Measurements from ENCODE around the gene COQ5. TPM values are rescaled to one million over a fixed set of nuclear protein-coding genes. Genes with fewer than 3 reads are reported as not detected.
A peak's percentile ranks its signal among the peaks of the same experiment; 100 is the strongest.
"Not testable (repeated sequence)": the region's sequence is repeated elsewhere in the genome, so short reads cannot be mapped to it uniquely, and the experiment has no call there.

The COQ5 gene
- total RNA-seq, 1 donor from 2014 or later, result 25.3 TPM

- DNase-seq (ENCODE audit: low spot score in 2 of 2); FAIRE-seq: not testable (repeated sequence)
These were observed 1.4 kb upstream of the COQ5 start for GRCh38 chr12:120530418-120530761.

GRCh38 chr12:120529641-120530417 lies 871 bp upstream of the COQ5 start:
- no peak for FAIRE-seq

GRCh38 chr12:120522568-120522967 lies 6.4 kb downstream of the COQ5 start:
- FAIRE-seq (no peak), DNase-seq (ENCODE audit: low spot score in 2 of 2) (no peak)

More at GRCh38 chr12:120529641-120530417, 871 bp upstream of the COQ5 start:
- DNase-seq (ENCODE audit: low spot score in 2 of 2), result no peak

DNA sequence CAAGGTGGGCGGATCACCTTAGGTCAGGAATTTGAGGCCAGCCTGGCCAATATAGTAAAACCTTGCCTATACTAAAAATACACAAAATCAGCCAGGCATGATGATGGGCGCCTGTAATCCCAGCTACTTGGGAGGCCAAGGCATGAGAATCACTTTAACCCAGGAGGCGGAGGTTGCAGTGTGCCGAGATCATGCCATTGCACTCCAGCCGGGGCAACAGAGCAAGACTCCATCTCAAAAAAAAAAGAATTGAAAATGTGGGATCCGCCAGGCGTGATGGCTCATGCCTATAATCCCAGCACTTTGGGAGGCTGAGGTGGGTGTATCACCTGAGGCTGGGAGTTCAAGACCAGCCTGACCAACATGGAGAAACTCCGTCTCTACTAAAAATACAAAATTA lies 9.6 kb downstream of the COQ5 start:
- not testable (repeated sequence) for DNase-seq (ENCODE audit: low spot score in 2 of 2); FAIRE-seq

GRCh38 chr12:120515496-120515895 lies 13.5 kb downstream of the COQ5 start:
- DNase-seq (ENCODE audit: low spot score in 2 of 2), result no peak
- no peak for FAIRE-seq

DNA sequence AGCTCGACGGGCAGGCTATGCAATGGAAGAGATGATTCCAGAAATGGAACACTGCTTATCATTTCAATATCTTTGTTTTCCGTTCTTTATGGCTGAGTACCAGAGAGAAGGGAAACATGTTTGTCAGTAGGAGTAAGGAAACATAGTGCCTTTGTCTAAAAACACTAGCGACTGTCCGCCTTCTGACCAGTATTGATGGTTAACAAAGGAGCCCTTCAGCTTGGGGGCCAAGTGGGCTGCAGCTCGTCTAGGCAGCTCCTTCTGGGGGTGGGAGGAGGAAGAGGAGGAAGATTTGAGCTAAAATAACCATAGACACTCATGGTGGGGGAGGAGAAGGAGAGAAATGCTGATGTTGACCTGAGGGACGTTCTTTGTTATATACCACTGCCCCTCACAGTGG lies 15.0 kb downstream of the COQ5 start:
- peak; percentile 51 for FAIRE-seq
- DNase-seq (ENCODE audit: low spot score in 2 of 2), result no peak

DNA sequence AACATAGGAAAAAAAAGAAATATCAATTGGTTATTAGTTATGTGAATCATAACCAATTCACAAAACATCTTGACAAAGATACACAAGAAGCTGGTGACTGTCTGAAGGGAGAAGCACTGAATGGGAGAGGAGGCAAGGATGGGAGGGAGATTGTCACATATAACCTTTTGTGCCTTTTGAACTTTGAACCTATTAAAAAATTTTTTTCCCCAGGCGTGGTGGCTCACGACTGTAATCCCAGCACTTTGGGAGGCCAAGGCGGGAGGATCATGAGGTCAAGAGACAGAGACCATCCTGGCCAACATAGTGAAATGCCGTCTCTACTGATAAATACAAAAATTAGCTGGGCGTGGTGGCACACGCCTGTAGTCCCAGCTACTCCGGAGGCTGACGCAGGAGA lies 20.4 kb downstream of the COQ5 start:
- FAIRE-seq (no peak), DNase-seq (ENCODE audit: low spot score in 2 of 2) (no peak)

- no peak for DNase-seq (ENCODE audit: low spot score in 2 of 2)
- no peak for FAIRE-seq
These were observed 24.4 kb downstream of the COQ5 start for GRCh38 chr12:120504587-120504986.

DNA sequence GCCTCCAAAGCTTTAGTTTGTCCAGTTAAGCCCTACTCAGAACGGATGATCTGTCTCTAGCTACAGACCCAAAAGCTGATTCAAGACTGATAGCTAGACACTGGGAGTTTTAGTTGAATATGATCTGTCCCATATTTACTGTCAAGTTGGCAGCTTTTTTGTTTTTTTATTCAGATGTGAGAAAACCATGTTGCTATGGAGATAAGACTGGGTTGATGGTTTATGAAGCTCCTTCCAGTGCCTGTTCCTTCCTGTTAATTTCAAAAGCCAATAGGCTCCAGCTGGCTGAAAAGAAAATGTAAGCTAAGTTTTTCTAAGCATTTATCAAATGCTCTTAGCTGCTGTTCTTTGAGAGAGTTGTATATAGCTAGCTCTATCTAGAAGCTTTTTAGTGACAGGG lies 28.4 kb downstream of the COQ5 start:
- no peak for FAIRE-seq

GRCh38 chr12:120498870-120499515 lies 30.0 kb downstream of the COQ5 start:
- FAIRE-seq (no peak), DNase-seq (ENCODE audit: low spot score in 2 of 2) (no peak)

More for the DNA sequence above, 28.4 kb downstream of the COQ5 start:
- DNase-seq (ENCODE audit: low spot score in 2 of 2), result no peak

- no peak for FAIRE-seq
- DNase-seq (ENCODE audit: low spot score in 2 of 2), result no peak
These were observed 31.3 kb downstream of the COQ5 start for GRCh38 chr12:120497524-120498150.

DNA sequence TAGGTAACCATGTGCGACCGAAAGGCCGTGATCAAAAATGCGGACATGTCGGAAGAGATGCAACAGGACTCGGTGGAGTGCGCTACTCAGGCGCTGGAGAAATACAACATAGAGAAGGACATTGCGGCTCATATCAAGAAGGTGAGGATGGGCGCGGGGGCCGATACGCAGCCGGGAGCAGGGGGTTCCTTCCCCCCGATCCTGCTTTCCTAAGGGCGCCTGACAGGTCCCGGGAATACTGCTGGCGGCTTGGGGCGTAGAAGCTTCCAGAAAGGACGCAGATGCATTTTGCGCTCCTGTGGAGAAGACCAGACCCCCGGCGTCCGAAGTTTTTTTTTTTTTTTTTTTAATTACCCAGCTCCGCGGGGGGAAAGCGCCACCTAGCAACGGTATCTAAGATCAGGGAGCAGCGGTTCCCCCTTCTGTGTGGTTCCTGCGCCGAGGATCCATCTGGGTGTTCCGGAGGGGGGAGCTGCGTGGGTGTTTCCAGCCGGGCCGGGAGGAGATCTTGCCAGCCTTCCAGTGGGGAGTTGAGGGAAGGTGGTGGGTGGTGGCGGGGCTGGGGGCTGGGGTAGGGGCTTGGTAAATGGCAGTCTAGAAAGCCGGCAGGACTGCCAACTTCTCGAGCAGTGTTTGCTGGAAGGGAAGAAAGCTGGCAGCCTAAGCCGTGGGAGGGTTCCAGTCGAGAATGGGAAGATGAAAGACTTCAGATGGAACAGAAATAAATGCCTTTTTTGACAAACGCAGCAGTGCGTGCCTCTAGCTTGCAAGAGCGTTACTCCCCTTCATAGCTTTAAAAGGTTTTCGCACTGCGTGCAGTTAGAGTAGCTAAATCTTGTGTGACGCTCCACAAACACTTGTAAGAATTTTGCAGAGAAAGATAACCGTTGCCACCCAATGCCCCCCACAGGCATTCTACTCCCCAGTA lies 32.3 kb downstream of the COQ5 start:
- FAIRE-seq (no peak), DNase-seq (ENCODE audit: low spot score in 2 of 2) (peak; percentile 78 to 80)

DNA sequence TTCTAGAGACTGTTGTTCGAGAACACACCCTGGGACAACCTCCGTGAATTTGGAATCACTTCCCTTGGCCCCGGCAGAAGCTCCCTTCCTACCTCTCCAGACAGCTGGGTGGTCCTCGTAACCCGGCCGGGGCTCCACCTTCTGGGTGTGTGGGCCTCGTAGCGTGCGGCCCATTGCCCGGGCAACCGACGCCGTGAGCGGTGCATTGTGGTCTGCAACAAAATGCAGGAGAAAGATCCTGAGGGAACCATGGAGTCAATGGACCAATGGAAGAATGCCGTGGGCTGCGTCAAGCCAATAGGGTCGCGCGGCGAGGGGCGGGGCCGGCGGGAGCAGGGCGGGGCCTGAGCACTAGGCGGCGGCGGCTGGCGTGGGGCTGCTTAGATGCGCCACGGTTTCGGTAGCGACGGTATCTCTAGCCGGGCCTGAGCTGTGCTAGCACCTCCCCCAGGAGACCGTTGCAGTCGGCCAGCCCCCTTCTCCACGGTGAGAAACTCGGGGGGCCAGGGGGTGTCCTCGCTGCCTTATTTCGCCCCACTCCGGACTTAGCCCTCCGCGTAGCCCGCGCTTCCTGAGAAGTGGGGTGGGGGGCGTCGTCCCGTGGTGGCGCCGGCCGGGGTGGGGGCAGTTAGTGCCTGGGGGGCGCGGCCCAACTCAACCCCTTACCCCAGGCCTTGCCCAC lies 33.1 kb downstream of the COQ5 start, which contains the start of gene DYNLL1:
Gene DYNLL1 (plus strand): TSS at position 383 of the 682 bp plus-strand sequence. CDS start 309 bp downstream, outside the sequence.
- FAIRE-seq (no peak), DNase-seq (ENCODE audit: low spot score in 2 of 2) (peak; percentile 89 to 95)

DNA sequence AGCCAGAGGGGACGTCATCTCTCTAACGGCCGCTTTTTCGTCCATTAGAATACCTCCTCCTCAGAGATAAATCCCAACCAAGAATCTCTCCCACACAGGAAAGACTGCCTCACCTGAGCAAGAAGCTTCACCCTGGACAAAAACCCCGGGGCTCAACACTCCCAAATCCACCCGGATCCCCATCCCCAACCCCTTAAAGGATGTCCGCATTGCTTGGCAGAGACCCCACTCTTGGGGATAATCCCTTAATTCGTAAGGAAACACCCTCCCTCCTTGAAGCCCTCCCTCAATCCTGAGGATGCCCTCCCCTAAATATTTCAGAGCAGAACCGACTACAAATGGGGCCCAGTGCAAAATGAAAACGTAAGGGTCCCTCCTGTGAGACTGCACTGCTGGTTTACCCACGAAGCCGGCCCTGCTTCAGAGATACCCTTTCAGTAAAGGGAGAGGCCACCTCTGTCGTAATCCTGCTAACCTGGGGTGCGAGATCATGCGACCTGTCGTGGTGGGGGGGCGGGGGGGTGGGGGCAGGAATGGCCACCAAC lies 33.7 kb downstream of the COQ5 start:
- DNase-seq (ENCODE audit: low spot score in 2 of 2) (no peak), FAIRE-seq (no peak)

DNA sequence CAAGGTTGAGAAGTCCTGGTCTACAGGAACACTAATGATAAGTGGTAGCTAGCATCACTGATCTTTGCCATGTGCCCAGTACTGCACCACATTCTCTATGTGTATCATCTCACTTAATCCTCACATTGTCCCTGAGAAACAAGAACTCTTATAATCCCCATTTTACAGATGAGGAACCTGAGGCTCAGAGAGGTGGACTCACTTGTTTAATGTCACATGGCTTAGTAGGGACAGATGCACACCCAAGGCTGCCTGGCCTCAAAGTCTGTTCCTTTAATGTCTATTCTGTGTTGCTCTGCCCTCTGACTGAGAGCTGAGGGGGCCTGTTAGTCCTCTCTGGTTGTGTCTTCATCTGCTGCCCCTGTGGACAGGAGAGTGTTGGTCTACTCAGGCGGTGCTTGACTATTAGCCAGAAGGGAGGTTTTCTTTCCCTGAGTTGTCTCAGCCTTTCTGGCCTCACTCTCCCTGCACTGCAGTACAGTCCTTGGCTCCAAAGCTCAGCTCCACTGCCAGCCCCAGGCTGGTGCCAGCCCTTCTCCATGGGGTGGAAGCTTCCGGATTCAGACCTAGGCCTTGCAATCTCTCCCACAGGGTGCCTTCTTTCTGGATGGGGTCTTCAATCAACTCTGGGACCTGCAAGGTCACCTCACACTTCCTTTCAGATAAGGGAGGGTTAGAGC lies 38.0 kb downstream of the COQ5 start:
- FAIRE-seq (no peak), DNase-seq (ENCODE audit: low spot score in 2 of 2) (no peak)

DNA sequence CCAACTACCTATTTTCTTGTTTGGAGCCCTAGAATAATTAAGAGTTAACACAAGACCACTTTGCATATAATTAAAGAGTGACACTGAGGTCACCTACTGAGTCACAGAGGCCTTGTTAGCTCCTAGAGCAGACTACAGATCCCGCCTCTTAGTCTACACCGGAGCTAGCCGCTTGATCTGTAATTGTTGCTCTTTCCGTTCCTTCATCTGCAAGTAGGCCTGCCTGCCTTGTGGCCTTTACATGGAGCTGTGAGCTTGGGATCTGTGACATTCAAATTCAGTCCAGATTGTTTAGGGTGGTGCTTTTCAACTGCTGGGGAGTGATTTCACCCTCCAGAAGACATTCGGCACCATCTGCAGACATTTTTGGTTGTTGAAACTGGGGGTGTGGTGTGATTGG lies 38.6 kb downstream of the COQ5 start:
- DNase-seq (ENCODE audit: low spot score in 2 of 2) (no peak), FAIRE-seq (no peak)

DNA sequence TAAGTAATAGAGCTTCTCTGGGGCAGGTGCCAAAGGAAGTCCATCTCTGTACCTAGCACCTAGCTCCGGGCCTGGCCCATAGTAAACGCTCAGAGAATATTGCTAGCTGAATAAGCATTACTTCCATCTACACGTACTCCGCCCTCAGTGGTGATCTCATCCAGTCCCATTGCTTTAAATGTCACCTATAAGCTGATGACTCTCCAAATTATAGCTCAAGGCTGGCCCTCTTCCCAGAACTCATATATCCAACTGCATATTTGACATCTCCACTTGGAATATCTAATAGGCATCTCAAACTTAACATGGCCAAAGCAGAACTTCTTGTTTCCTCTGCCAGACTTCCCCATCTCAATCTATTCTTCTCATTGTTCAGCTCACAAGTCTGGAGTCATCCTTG lies 39.9 kb downstream of the COQ5 start:
- no peak for DNase-seq (ENCODE audit: low spot score in 2 of 2)
- no peak for FAIRE-seq

GRCh38 chr12:120488057-120488640 lies 40.8 kb downstream of the COQ5 start:
- FAIRE-seq (no peak), DNase-seq (ENCODE audit: low spot score in 2 of 2) (no peak)

DNA sequence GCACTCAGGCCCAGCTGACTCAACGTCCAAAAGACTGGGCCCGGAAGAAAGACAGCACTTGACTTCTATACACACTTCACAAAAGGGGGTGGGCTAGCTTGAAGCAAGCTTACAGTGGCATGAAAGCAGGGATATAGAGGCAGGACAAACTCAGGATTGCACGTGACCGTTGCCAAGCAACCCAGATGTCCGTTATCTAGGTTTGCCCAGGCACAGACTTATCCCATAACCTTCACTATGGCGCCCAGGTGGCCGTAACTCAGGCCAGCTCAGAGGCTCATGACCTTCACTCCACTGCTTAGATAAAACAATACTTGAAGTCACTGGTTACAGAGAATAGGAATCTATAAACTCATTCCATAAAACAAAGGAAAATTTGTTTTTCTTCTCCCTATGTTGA lies 41.4 kb downstream of the COQ5 start:
- not testable (repeated sequence) for DNase-seq (ENCODE audit: low spot score in 2 of 2); FAIRE-seq
